A673 (cell line): ENCODE results near the gene NLK. TPM values are rescaled to one million over a fixed set of nuclear protein-coding genes. Genes with fewer than 3 reads are reported as not detected.

Source experiments
- Bru-seq: library from RNA; stranded (reverse); fragments of 400-500 nt; gene quantifications from one replicate; lab custom pipeline; 2021; lab: Mats Ljungman, UMichigan
- BruChase-seq, 2 experiments: library from RNA; stranded (reverse); fragments of 400-500 nt; gene quantifications; one replicate each; lab custom pipeline; 2021; lab: Mats Ljungman, UMichigan
- BruUV-seq: library from RNA; stranded (reverse); fragments of 400-500 nt; replicated peaks from 2 replicates; lab custom pipeline; 2021; lab: Mats Ljungman, UMichigan
- CTCF ChIA-PET: fragments of 300-600 bp; sonication (Branson Sonifier 250); formaldehyde crosslinking; loops from one replicate; lab custom pipeline; 2022; ENCODE audit warnings: antibody characterized with exemption; lab: Charles Lee
- POLR2A ChIA-PET: fragments of 300-600 bp; sonication (Branson Sonifier 250); formaldehyde crosslinking; loops from one replicate; lab custom pipeline; 2022; ENCODE audit warnings: antibody characterized with exemption; ENCODE audit not compliant: low non-redundant PET; lab: Charles Lee
- DNase-seq: peaks from one replicate; pipeline ENCODE4 v3.0.0-alpha.2; 2015; ENCODE audit warnings: low spot score
- H3K27ac ChIP-seq: fragments of 200-600 bp; sonication (generic); 2 replicates; pipeline ENCODE4 v1.5.1; 2016; ENCODE audit warnings: mixed run types, low read depth, mild to moderate bottlenecking, mixed read lengths, antibody characterized with exemption, low read length; ENCODE audit not compliant: poor library complexity, severe bottlenecking
- H3K27me3 ChIP-seq: fragments of 200-600 bp; sonication (generic); replicated peaks from 2 replicates; pipeline ENCODE4 v1.6.1; 2017; ENCODE audit warnings: mixed run types, low read depth, mild to moderate bottlenecking, mixed read lengths, antibody characterized with exemption, low read length; ENCODE audit not compliant: insufficient read depth, poor library complexity
- H3K36me3 ChIP-seq: fragments of 200-600 bp; sonication (generic); 2 replicates; pipeline ENCODE4 v1.6.1; 2016; ENCODE audit warnings: mixed run types, mild to moderate bottlenecking, mixed read lengths, antibody characterized with exemption, low read length; ENCODE audit not compliant: insufficient read depth, poor library complexity, severe bottlenecking
- H3K4me1 ChIP-seq: fragments of 200-600 bp; sonication (generic); 2 replicates; pipeline ENCODE4 v1.6.1; 2017; ENCODE audit warnings: mixed run types, mild to moderate bottlenecking, mixed read lengths, antibody characterized with exemption, low read length; ENCODE audit not compliant: insufficient read depth, poor library complexity, severe bottlenecking
- H3K4me3 ChIP-seq: fragments of 200-600 bp; sonication (generic); 2 replicates; pipeline ENCODE4 v1.5.1; 2016; ENCODE audit warnings: low read depth, mixed run types, mild to moderate bottlenecking, mixed read lengths, low read length; ENCODE audit not compliant: poor library complexity, severe bottlenecking
- H3K9me3 ChIP-seq: fragments of 200-600 bp; sonication (generic); 2 replicates; pipeline ENCODE4 v1.6.1; 2016; ENCODE audit warnings: mixed run types, low read depth, mild to moderate bottlenecking, mixed read lengths, antibody characterized with exemption, low read length; ENCODE audit not compliant: poor library complexity, severe bottlenecking
- CTCF ChIP-seq: fragments of 300-800, 200-600 bp; sonication (generic); conservative IDR thresholded peaks from 2 replicates; pipeline ENCODE4 v1.5.1; 2017; ENCODE audit warnings: low read depth, mild to moderate bottlenecking, antibody characterized with exemption, low read length, moderate library complexity, mixed read lengths
- EZH2 ChIP-seq: fragments of 200-600 bp; sonication (generic); IDR thresholded peaks from 2 replicates; pipeline ENCODE4 v1.6.1; 2017; ENCODE audit warnings: borderline replicate concordance, low read depth, mild to moderate bottlenecking, mixed read lengths, antibody characterized with exemption, low read length; ENCODE audit not compliant: poor library complexity, severe bottlenecking
- intact Hi-C: fragments of 100-400 bp; cut with micrococcal nuclease; formaldehyde crosslinking; loops from one replicate; pipeline ENCODE4 v1.10.0; 2022; ENCODE audit not compliant: unreplicated experiment
- long read RNA-seq: library from polyadenylated mRNA; stranded (forward); transcript quantifications from one replicate; pipeline ENCODE4 v2.0.0, GENCODE V29; 2022
- total RNA-seq: library from RNA; stranded (reverse); gene quantifications from 2 replicates; pipeline ENCODE4 v1.2.3, GENCODE V29; 2021

The NLK gene
- 23.6 and 23.8 TPM in 2 replicates for total RNA-seq
- percentile 88 among the genes with signal in this experiment for Bru-seq, nascent RNA
- BruChase-seq, experiment 1, labeled RNA remaining after a 2-hour chase, result percentile 85 among the genes with signal in this experiment
- BruChase-seq, experiment 2, labeled RNA remaining after a 6-hour chase, result percentile 77 among the genes with signal in this experiment
- long read RNA-seq, full-length matches to known transcripts, result 7 of 15 reads
- long read RNA-seq, partial matches to known transcripts, result 1 of 15 reads
- long read RNA-seq, other reads (novel, unspliced or antisense), result 7 of 15 reads

- intact Hi-C loops, result loop anchor here (10.0 kb wide), 2 partner anchors 72 to 148 kb away; partner anchors contain the start of gene LYRM9
Observed at GRCh38 chr17:28042657-28042720, at the start of gene NLK. NLK (plus strand) TSS chr17:28042677; CDS start chr17:28042874, 197 bp downstream.

GRCh38 chr17:27993161-27993695, 49.2 kb upstream of the NLK start:
- no peaks in the 10 kb centered on the region for H3K9me3 ChIP-seq
- no peak for DNase-seq
- no peaks in the 10 kb centered on the region for H3K36me3 ChIP-seq
- ChIA-PET POLR2A (no interaction called here), CTCF (no interaction called here)
- intact Hi-C loops, result no loop called here
- H3K27ac ChIP-seq, result no peak overlapping the region
- no peak for TF ChIP-seq EZH2
- TF ChIP-seq CTCF, result no peak
- no peak overlapping the region for H3K4me3 ChIP-seq
- no peaks in the 10 kb centered on the region for H3K27me3 ChIP-seq
- no TSS peak for BruUV-seq
- H3K4me1 ChIP-seq, result peaks cover 10% of the 10 kb centered on the region

More at GRCh38 chr17:28042657-28042720, at the start of gene NLK:
- POLR2A ChIA-PET, result no interaction called here
- Histone ChIP-seq H3K4me3 (peak within 1 kb of the TSS; percentile 73), H3K36me3 (peaks cover 10% of the 10 kb centered on the region), H3K27me3 (no peaks in the 10 kb centered on the region), H3K27ac (peak within 1 kb of the TSS; percentile 77), H3K9me3 (no peaks in the 10 kb centered on the region), H3K4me1 (peaks cover 29% of the 10 kb centered on the region)
- TF ChIP-seq EZH2 (no peak), CTCF (no peak)
- CTCF ChIA-PET, result no interaction called here
- no TSS peak for BruUV-seq
- DNase-seq, result no peak

- intact Hi-C loops, result no loop called here
- TF ChIP-seq CTCF (no peak), EZH2 (no peak)
- no peak overlapping the region for H3K27ac ChIP-seq
- BruUV-seq, result no TSS peak
- no peak overlapping the region for H3K4me3 ChIP-seq
- no peaks in the 10 kb centered on the region for H3K9me3 ChIP-seq
- peak; percentile 72 for DNase-seq
- ChIA-PET POLR2A (no interaction called here), CTCF (no interaction called here)
- no peaks in the 10 kb centered on the region for H3K27me3 ChIP-seq
- no peaks in the 10 kb centered on the region for H3K36me3 ChIP-seq
- H3K4me1 ChIP-seq, result peaks cover 10% of the 10 kb centered on the region
Observed at GRCh38 chr17:27993723-27994310, 48.7 kb upstream of the NLK start.
